MM.1S (cell line): Measurements from ENCODE around the gene SH3GL2.

Experiments
- DNase-seq: peaks from one replicate; pipeline ENCODE4 v3.0.0-alpha.2; 2015
- H2AFZ ChIP-seq: fragments of 300-600 bp; sonication (generic); 2 replicates; pipeline ENCODE4 v1.6.0; 2016; ENCODE audit warnings: antibody characterized with exemption, low read length
- H3F3A ChIP-seq: fragments of 300-600 bp; sonication (generic); 2 replicates; pipeline ENCODE4 v1.6.1; 2016; ENCODE audit warnings: mild to moderate bottlenecking, antibody characterized with exemption, low read length, moderate library complexity, mixed read lengths; ENCODE audit not compliant: insufficient read depth
- H3K27ac ChIP-seq: fragments of 300-600 bp; sonication (generic); 2 replicates; pipeline ENCODE4 v1.5.1; 2016; ENCODE audit warnings: mild to moderate bottlenecking, low read length
- H3K27me3 ChIP-seq: fragments of 300-600 bp; sonication (generic); replicated peaks from 2 replicates; pipeline ENCODE4 v1.6.0; 2016; ENCODE audit warnings: low read length; ENCODE audit not compliant: insufficient read depth
- H3K36me3 ChIP-seq: fragments of 300-600 bp; sonication (generic); replicated peaks from 2 replicates; pipeline ENCODE4 v1.6.1; 2016; ENCODE audit warnings: mild to moderate bottlenecking, low read length, mixed read lengths; ENCODE audit not compliant: insufficient read depth
- H3K4me1 ChIP-seq: fragments of 300-600 bp; sonication (generic); 2 replicates; pipeline ENCODE4 v1.6.1; 2016; ENCODE audit warnings: low read length, mixed read lengths
- H3K4me2 ChIP-seq: fragments of 300-600 bp; sonication (generic); 2 replicates; pipeline ENCODE4 v1.6.0; 2016; ENCODE audit warnings: low read depth, low read length
- H3K4me3 ChIP-seq: fragments of 300-600 bp; sonication (generic); 2 replicates; pipeline ENCODE4 v1.5.1; 2016; ENCODE audit warnings: low read length, mixed read lengths
- H3K79me2 ChIP-seq: fragments of 300-600 bp; sonication (generic); 2 replicates; pipeline ENCODE4 v1.6.1; 2016; ENCODE audit warnings: mixed run types, low read length, mixed read lengths
- H3K9ac ChIP-seq: fragments of 300-600 bp; sonication (generic); 2 replicates; pipeline ENCODE4 v1.6.1; 2016; ENCODE audit warnings: low read length, mixed read lengths
- H3K9me2 ChIP-seq: fragments of 300-600 bp; sonication (generic); replicated peaks from 2 replicates; pipeline ENCODE4 v1.6.1; 2016; ENCODE audit warnings: mild to moderate bottlenecking, low read length, mixed read lengths; ENCODE audit not compliant: insufficient read depth
- H3K9me3 ChIP-seq: fragments of 300-600 bp; sonication (generic); replicated peaks from 2 replicates; pipeline ENCODE4 v1.6.1; 2016; ENCODE audit warnings: mild to moderate bottlenecking, low read length, mixed read lengths; ENCODE audit not compliant: insufficient read depth
- H4K20me1 ChIP-seq: fragments of 300-600 bp; sonication (generic); 2 replicates; pipeline ENCODE4 v1.6.1; 2016; ENCODE audit warnings: mild to moderate bottlenecking, low read length, moderate library complexity, mixed read lengths; ENCODE audit not compliant: insufficient read depth
- EZH2 ChIP-seq: fragments of 300-600 bp; sonication (generic); optimal IDR thresholded peaks from 2 replicates; pipeline ENCODE3; 2017; ENCODE audit warnings: low read depth, mild to moderate bottlenecking, antibody characterized with exemption, low read length, mixed read lengths
- EZH2phosphoT487 ChIP-seq: fragments of 300-600 bp; sonication (generic); IDR thresholded peaks from 2 replicates; pipeline ENCODE4 v1.6.1; 2018; ENCODE audit warnings: antibody characterized with exemption, low read length
- TF ChIP-seq, protein P1 (sequence below): fragments of 300-600 bp; sonication (generic); IDR thresholded peaks from 2 replicates; pipeline ENCODE4 v1.5.1; 2016; ENCODE audit warnings: antibody characterized with exemption, low read length, mixed read lengths

Gene SH3GL2

DNA sequence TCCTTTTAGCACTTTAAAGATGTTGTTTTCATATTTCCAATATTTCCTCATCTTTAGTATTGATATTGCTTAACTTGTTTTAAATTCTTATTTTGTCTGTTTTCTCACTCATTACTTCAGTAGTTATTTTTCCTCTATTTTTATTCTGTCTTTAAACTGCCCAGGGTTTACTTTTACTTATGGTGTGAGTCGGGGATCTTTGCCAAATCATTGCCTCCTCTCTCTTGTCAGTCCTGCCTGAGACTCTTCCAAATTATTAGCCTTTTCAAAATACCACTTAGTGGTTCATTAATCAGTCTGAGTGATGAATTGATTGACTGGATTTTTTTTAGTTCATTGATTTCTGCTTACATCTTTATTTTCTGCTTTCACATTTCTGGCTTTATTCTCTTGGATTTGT is 72.9 kb downstream of the SH3GL2 start:
- no peaks in the 10 kb centered on the region for H3K9me3 ChIP-seq
- H3K79me2 ChIP-seq: no peaks in the 10 kb centered on the region
- H3K27me3 ChIP-seq: no peaks in the 10 kb centered on the region
- no peak for TF ChIP-seq EZH2
- no peak for TF ChIP-seq EZH2phosphoT487
- H3K36me3 ChIP-seq: no peaks in the 10 kb centered on the region
- no peak overlapping the region for H3K27ac ChIP-seq
- H3K4me2 ChIP-seq: no peak overlapping the region
- no peaks in the 10 kb centered on the region for H3K4me1 ChIP-seq
- H2AFZ ChIP-seq: no peak overlapping the region
- no peak overlapping the region for H3K4me3 ChIP-seq
- H4K20me1 ChIP-seq: no peaks in the 10 kb centered on the region
- no peaks in the 10 kb centered on the region for H3K9me2 ChIP-seq
- no peak for DNase-seq
- no peaks in the 10 kb centered on the region for H3F3A ChIP-seq
- H3K9ac ChIP-seq: no peak overlapping the region

DNA sequence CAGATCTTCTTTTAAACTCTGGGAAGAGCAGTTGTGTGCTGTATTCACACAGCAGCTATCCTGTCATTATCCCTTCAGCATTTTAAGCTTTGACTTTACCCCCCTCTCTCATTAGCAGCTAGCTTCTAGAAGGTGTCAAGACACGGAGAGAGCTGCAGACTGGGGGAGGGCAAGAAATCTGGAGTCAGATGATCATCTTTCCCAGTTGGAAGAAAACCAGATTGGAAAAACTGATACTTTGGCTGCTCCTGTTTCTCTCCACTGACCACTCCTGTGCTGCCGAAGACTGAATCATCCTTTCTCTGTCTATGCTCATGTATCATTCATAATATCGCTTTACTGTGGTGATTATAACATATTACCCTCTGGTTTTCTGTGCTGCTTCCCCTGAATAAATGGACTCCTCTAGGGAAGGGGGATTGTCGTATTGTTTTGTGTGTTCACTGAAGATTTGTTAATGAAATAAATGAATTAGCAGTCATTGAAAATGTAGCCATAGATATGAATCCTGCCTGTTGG is 75.1 kb downstream of the SH3GL2 start:
- H3K9ac ChIP-seq: no peak overlapping the region
- DNase-seq: no peak

DNA sequence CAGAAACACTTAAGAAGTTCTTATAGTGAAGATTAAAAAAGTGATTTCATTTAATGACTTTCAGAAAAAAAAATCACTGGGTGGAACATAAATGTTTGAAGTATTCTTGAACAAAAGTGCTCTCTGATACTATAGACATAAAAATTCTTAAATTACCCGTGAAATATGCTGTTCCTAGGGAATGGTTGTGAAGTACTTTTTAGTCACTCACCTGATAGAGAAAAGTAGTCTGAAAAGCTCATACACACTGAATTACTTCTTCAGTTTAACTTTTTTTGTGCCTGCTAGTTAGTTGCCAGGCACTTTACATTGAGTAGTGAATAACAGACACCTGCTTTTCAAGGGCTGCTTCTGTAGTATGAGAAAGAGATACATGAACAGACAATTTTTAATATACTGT is 78.0 kb downstream of the SH3GL2 start:
- no peak for TF ChIP-seq EZH2phosphoT487
- TF ChIP-seq, protein P1, sequence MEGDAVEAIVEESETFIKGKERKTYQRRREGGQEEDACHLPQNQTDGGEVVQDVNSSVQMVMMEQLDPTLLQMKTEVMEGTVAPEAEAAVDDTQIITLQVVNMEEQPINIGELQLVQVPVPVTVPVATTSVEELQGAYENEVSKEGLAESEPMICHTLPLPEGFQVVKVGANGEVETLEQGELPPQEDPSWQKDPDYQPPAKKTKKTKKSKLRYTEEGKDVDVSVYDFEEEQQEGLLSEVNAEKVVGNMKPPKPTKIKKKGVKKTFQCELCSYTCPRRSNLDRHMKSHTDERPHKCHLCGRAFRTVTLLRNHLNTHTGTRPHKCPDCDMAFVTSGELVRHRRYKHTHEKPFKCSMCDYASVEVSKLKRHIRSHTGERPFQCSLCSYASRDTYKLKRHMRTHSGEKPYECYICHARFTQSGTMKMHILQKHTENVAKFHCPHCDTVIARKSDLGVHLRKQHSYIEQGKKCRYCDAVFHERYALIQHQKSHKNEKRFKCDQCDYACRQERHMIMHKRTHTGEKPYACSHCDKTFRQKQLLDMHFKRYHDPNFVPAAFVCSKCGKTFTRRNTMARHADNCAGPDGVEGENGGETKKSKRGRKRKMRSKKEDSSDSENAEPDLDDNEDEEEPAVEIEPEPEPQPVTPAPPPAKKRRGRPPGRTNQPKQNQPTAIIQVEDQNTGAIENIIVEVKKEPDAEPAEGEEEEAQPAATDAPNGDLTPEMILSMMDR: no peak
- no peak for TF ChIP-seq EZH2
- Histone ChIP-seq H2AFZ (no peak overlapping the region), H4K20me1 (no peaks in the 10 kb centered on the region), H3K79me2 (no peaks in the 10 kb centered on the region), H3K4me3 (no peak overlapping the region), H3K4me2 (no peak overlapping the region), H3K9ac (no peak overlapping the region), H3K27me3 (no peaks in the 10 kb centered on the region), H3K9me2 (no peaks in the 10 kb centered on the region), H3K9me3 (no peaks in the 10 kb centered on the region), H3F3A (no peaks in the 10 kb centered on the region), H3K4me1 (no peaks in the 10 kb centered on the region), H3K27ac (no peak overlapping the region), H3K36me3 (no peaks in the 10 kb centered on the region)
- DNase-seq: no peak

More for the DNA sequence above, 75.1 kb downstream of the SH3GL2 start:
- Histone ChIP-seq H3F3A (no peaks in the 10 kb centered on the region), H3K27ac (no peak overlapping the region), H3K4me3 (no peak overlapping the region), H3K9me2 (no peaks in the 10 kb centered on the region), H3K36me3 (no peaks in the 10 kb centered on the region), H3K27me3 (no peaks in the 10 kb centered on the region), H4K20me1 (no peaks in the 10 kb centered on the region), H3K79me2 (no peaks in the 10 kb centered on the region), H3K4me2 (no peak overlapping the region), H3K9me3 (no peaks in the 10 kb centered on the region), H3K4me1 (no peaks in the 10 kb centered on the region), H2AFZ (no peak overlapping the region)
- TF ChIP-seq, protein P1: no peak
- no peak for TF ChIP-seq EZH2

DNA sequence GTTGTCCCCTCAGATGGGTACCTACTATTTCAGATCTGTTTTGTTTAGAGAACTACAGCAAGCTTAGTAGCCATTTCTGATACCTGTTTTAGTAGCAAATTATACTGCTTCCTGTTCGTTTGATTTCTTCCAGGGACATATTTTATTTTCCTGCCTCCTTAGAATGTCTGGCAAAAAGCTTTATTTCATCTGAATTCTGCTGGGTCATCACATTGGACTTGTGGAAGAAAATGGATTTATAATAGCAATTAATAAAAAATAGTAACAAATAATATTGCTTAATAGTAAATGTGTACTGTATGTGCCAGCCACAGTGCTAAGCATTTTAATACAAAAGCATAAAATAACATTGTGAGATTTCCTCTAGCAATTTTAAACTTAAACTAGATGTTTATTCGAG is 79.4 kb downstream of the SH3GL2 start:
- no peaks in the 10 kb centered on the region for H4K20me1 ChIP-seq
- H3K4me3 ChIP-seq: no peak overlapping the region
- H3K79me2 ChIP-seq: no peaks in the 10 kb centered on the region
- H3F3A ChIP-seq: no peaks in the 10 kb centered on the region
- TF ChIP-seq EZH2 (no peak), EZH2phosphoT487 (no peak)
- TF ChIP-seq, protein P1: no peak
- H3K9ac ChIP-seq: no peak overlapping the region
- H3K9me2 ChIP-seq: no peaks in the 10 kb centered on the region
- H3K36me3 ChIP-seq: no peaks in the 10 kb centered on the region
- no peak overlapping the region for H2AFZ ChIP-seq
- H3K4me1 ChIP-seq: no peaks in the 10 kb centered on the region
- H3K27me3 ChIP-seq: no peaks in the 10 kb centered on the region
- H3K27ac ChIP-seq: no peak overlapping the region
- no peak overlapping the region for H3K4me2 ChIP-seq
- DNase-seq: no peak
- H3K9me3 ChIP-seq: no peaks in the 10 kb centered on the region
